Astrocyte (in vitro differentiated cells and primary cell): ENCODE measurements around the gene SCLY. TPM values are rescaled to one million over a fixed set of nuclear protein-coding genes. Genes with fewer than 3 reads are reported as not detected.
"Not testable (repeated sequence)": the region's sequence is repeated elsewhere in the genome, so short reads cannot be mapped to it uniquely, and the experiment has no call there.

Experiments
- DNase-seq: peaks from one replicate; pipeline ENCODE4 v3.0.0-alpha.2; 2010; ENCODE audit warnings: low read depth
- FAIRE-seq: peaks from 2 replicates; lab custom pipeline; 2011; peaks lifted over from hg19 to GRCh38; lab: Jason Lieb, UNC
- H2AFZ ChIP-seq: 2 replicates; pipeline ENCODE4 v1.6.0; 2012; ENCODE audit warnings: low read depth, low read length, inconsistent platforms
- H3K27ac ChIP-seq: 2 replicates; pipeline ENCODE4 v1.5.1; 2011; ENCODE audit warnings: low read depth, low read length, inconsistent platforms
- H3K27me3 ChIP-seq: 2 replicates; pipeline ENCODE4 v1.6.0; 2011; ENCODE audit warnings: low read length, inconsistent platforms; ENCODE audit not compliant: insufficient read depth
- H3K36me3 ChIP-seq: 2 replicates; pipeline ENCODE4 v1.5.1; 2011; ENCODE audit warnings: low read length, inconsistent platforms; ENCODE audit not compliant: insufficient read depth
- H3K4me1 ChIP-seq: 2 replicates; pipeline ENCODE4 v1.5.1; 2011; ENCODE audit warnings: low read length, inconsistent platforms; ENCODE audit not compliant: insufficient read depth
- H3K4me2 ChIP-seq: 2 replicates; pipeline ENCODE4 v1.6.0; 2012; ENCODE audit warnings: low read length, inconsistent platforms
- H3K4me3 ChIP-seq: 2 replicates; pipeline ENCODE4 v1.5.1; 2011; ENCODE audit warnings: low read depth, mild to moderate bottlenecking, low read length, inconsistent platforms; ENCODE audit not compliant: insufficient read depth
- H3K79me2 ChIP-seq: 2 replicates; pipeline ENCODE4 v1.6.0; 2012; ENCODE audit warnings: mild to moderate bottlenecking, low read length, inconsistent platforms; ENCODE audit not compliant: insufficient read depth
- H3K9ac ChIP-seq: 2 replicates; pipeline ENCODE4 v1.6.0; 2012; ENCODE audit warnings: mild to moderate bottlenecking, low read length, inconsistent platforms
- H3K9me3 ChIP-seq: 2 replicates; pipeline ENCODE4 v1.5.1; 2012; ENCODE audit warnings: low read depth, mild to moderate bottlenecking, low read length, inconsistent platforms; ENCODE audit not compliant: insufficient read depth
- H4K20me1 ChIP-seq: 2 replicates; pipeline ENCODE4 v1.6.0; 2012; ENCODE audit warnings: low read length, inconsistent platforms; ENCODE audit not compliant: insufficient read depth
- H3K27ac Mint-ChIP-seq: one replicate; pipeline ENCODE4 v1.8.0; 2021; ENCODE audit warnings: mild to moderate bottlenecking, mixed read lengths; ENCODE audit not compliant: unreplicated experiment
- H3K27me3 Mint-ChIP-seq: one replicate; pipeline ENCODE4 v1.8.0; 2021; ENCODE audit warnings: low read depth, mixed read lengths; ENCODE audit not compliant: unreplicated experiment
- H3K36me3 Mint-ChIP-seq: one replicate; pipeline ENCODE4 v1.8.0; 2021; ENCODE audit warnings: low read depth, mixed read lengths; ENCODE audit not compliant: unreplicated experiment
- H3K4me1 Mint-ChIP-seq: one replicate; pipeline ENCODE4 v1.8.0; 2021; ENCODE audit warnings: low read depth, mixed read lengths; ENCODE audit not compliant: unreplicated experiment
- H3K4me3 Mint-ChIP-seq: one replicate; pipeline ENCODE4 v1.8.0; 2021; ENCODE audit warnings: mild to moderate bottlenecking, moderate library complexity, mixed read lengths; ENCODE audit not compliant: unreplicated experiment
- H3K9me3 Mint-ChIP-seq: one replicate; pipeline ENCODE4 v1.8.0; 2021; ENCODE audit warnings: mild to moderate bottlenecking, mixed read lengths; ENCODE audit not compliant: unreplicated experiment
- EZH2 ChIP-seq: IDR thresholded peaks from 2 replicates; pipeline ENCODE4 v1.6.1; 2012; ENCODE audit warnings: mild to moderate bottlenecking, low read length, inconsistent platforms; ENCODE audit not compliant: insufficient read depth
- total RNA-seq: library from RNA; stranded (reverse); gene quantifications from 2 replicates; pipeline ENCODE4 v1.2.1, GENCODE V29; 2021
- TF ChIP-seq, protein P1 (sequence below): IDR thresholded peaks from 2 replicates; pipeline ENCODE4 v1.5.1; 2011; ENCODE audit warnings: low read depth, mild to moderate bottlenecking, inconsistent platforms, low read length, moderate library complexity; ENCODE audit not compliant: insufficient read depth

Gene SCLY
- total RNA-seq, 1 donor from 2014 or later, result 15.4 TPM

DNA sequence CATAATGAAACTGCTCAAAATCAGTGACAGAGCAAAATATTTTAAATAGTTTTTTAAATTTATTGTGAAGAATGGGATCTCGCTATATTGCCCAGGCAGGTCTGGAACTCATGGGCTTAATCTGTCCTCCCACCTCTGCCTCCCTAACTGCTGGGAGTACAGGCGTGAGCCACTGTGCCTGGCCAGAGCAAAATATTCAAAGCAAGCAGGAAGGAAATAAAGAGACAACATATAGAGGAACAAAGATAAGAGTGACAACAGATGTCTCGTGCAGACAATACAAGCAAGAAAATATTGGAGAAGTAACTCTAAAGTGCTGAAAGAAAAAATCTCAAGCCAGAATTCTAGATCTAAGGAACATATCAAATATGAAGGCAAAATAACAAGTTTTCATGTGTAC, 5.0 kb upstream of the SCLY start:
- DNase-seq, result no peak
- peaks cover 2% of the 10 kb centered on the region for H3K9me3 ChIP-seq
- H2AFZ ChIP-seq, result no peak overlapping the region
- H3K4me1 ChIP-seq, result peaks cover 4% of the 10 kb centered on the region
- H4K20me1 ChIP-seq, result no peaks in the 10 kb centered on the region
- TF ChIP-seq, protein P1, sequence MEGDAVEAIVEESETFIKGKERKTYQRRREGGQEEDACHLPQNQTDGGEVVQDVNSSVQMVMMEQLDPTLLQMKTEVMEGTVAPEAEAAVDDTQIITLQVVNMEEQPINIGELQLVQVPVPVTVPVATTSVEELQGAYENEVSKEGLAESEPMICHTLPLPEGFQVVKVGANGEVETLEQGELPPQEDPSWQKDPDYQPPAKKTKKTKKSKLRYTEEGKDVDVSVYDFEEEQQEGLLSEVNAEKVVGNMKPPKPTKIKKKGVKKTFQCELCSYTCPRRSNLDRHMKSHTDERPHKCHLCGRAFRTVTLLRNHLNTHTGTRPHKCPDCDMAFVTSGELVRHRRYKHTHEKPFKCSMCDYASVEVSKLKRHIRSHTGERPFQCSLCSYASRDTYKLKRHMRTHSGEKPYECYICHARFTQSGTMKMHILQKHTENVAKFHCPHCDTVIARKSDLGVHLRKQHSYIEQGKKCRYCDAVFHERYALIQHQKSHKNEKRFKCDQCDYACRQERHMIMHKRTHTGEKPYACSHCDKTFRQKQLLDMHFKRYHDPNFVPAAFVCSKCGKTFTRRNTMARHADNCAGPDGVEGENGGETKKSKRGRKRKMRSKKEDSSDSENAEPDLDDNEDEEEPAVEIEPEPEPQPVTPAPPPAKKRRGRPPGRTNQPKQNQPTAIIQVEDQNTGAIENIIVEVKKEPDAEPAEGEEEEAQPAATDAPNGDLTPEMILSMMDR, result no peak
- TF ChIP-seq EZH2, result no peak
- no peak overlapping the region for H3K27ac ChIP-seq
- no peaks in the 10 kb centered on the region for H3K79me2 ChIP-seq
- Mint-ChIP-seq H3K4me3 (no peak overlapping the region), H3K36me3 (peaks cover 4% of the 10 kb centered on the region), H3K9me3 (peaks cover 4% of the 10 kb centered on the region), H3K27ac (no peak overlapping the region), H3K27me3 (no peaks in the 10 kb centered on the region), H3K4me1 (peaks cover 3% of the 10 kb centered on the region)
- H3K4me3 ChIP-seq, result no peak overlapping the region
- no peaks in the 10 kb centered on the region for H3K36me3 ChIP-seq
- H3K27me3 ChIP-seq, result no peaks in the 10 kb centered on the region
- FAIRE-seq, result no peak
- no peak overlapping the region for H3K9ac ChIP-seq
- H3K4me2 ChIP-seq, result no peak overlapping the region

DNA sequence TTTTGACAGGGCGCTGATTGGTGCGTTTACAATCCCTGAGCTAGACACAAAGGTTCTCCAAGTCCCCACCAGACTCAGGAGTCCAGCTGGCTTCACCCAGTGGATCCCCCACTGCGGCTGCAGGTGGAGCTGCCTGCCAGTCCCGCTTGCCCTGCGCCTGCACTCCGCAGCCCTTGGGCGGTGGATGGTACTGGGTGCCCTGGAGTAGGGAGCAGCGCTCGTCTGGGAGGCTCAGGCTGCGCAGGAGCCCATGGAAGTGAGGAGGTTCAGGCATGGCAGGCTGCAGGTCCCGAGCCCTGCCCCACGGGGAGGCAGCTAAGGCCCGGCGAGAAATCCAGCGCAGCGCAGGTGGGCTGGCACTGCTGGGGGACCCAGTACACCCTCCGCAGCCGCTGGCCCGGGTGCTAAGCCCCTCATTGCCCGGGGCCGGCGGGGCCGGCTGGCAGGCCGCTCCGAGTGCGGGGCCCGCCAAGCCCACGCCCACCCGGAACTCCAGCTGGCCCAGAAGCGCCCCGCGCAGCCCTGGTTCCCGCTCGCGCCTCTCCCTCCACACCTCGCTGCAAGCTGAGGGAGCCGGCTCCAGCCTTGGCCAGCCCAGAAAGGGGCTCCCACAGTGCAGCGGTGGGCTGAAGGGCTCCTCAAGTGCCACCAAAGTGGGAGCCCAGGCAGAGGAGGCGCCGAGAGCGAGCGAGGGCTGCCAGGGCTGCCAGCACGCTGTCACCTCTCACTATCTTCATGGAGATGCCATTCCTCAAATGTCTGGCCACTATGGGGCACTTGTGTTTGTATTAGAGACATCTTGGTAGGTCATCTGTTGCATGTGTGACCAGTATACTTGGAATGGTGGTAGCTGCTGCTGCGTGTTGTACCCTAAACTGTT, 2.9 kb upstream of the SCLY start:
- H3K79me2 ChIP-seq, H3K4me2 ChIP-seq, H3K4me1 ChIP-seq, H3K27me3 Mint-ChIP-seq, H3K27ac Mint-ChIP-seq, H2AFZ ChIP-seq, H3K9ac ChIP-seq, H3K27me3 ChIP-seq, FAIRE-seq, H3K4me1 Mint-ChIP-seq, H4K20me1 ChIP-seq, DNase-seq, H3K36me3 Mint-ChIP-seq, H3K27ac ChIP-seq, H3K9me3 ChIP-seq, H3K36me3 ChIP-seq, H3K4me3 ChIP-seq, H3K9me3 Mint-ChIP-seq, H3K4me3 Mint-ChIP-seq: not testable (repeated sequence)

DNA sequence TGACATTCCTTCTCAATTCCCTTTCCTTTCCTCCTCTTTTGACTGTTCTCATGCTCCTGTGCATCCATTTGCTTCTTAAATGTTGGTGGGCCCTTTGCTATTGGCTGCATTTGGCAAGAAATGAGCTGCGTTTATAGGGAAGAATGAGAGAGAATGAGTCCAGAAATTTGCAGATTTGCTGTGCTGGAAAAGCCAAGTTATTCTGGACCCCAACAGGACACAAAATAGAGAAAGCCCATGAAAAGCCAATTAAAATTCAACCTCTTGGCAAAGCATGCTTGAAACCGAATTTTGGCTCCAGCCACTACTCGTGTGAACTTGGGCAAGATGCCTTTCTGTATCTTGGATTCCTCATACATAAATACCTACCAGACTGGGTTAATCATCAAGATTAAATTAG, 1.3 kb upstream of the SCLY start:
- H3K4me3 ChIP-seq, result peak overlapping the region; percentile 83
- H3K36me3 ChIP-seq, result no peaks in the 10 kb centered on the region
- no peaks in the 10 kb centered on the region for H3K27me3 ChIP-seq
- FAIRE-seq (no peak), DNase-seq (no peak)
- Mint-ChIP-seq H3K9me3 (peaks cover 2% of the 10 kb centered on the region), H3K27me3 (no peaks in the 10 kb centered on the region), H3K36me3 (peaks cover 4% of the 10 kb centered on the region), H3K27ac (peak overlapping the region; percentile 8), H3K4me1 (peaks cover 9% of the 10 kb centered on the region), H3K4me3 (peak overlapping the region; percentile 91)
- H3K27ac ChIP-seq, result no peak overlapping the region
- no peak overlapping the region for H3K9ac ChIP-seq
- no peak overlapping the region for H2AFZ ChIP-seq
- TF ChIP-seq, protein P1, result no peak
- no peak for TF ChIP-seq EZH2
- H4K20me1 ChIP-seq, result no peaks in the 10 kb centered on the region
- no peaks in the 10 kb centered on the region for H3K79me2 ChIP-seq
- H3K9me3 ChIP-seq, result no peaks in the 10 kb centered on the region
- peak overlapping the region; percentile 91 for H3K4me2 ChIP-seq
- H3K4me1 ChIP-seq, result peaks cover 10% of the 10 kb centered on the region
